Measurements from ENCODE around the gene GRIK4. TPM values are rescaled to one million over a fixed set of nuclear protein-coding genes. Genes with fewer than 3 reads are reported as not detected.

Gene GRIK4
- total RNA-seq, 2 experiments from 2014 or later, result not detected

DNA sequence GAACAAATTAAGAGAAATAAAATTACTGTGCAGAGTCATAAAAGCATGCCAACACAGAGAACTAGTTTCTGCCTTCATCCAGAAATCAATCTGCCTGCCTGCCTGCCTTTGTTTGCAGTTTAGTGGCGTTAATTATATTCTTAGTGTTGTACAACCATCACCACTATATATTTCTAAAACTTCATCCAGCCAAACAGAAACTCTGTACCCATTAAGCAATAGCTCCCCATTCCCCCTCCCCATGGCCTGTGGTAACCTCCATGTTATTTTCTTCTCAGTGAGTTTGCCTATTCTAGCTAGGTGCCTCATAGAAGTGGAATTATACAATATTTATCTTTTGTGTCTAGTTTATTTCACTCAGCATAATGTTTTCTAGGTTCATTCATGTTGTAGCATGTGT, 329.1 kb downstream of the GRIK4 start:
- Histone ChIP-seq H3K36me3 (ENCODE audit: insufficient read depth, low read length) (no peaks in the 10 kb centered on the region), H3K27ac (ENCODE audit: low read depth in 1 of 2, low read length in 2 of 2) (no peak overlapping the region), H3K9me3 (ENCODE audit: control insufficient read depth in 1 of 2, insufficient read depth in 1 of 2, low read length in 2 of 2) (no peaks in the 10 kb centered on the region), H3K27me3 (ENCODE audit: control insufficient read depth in 1 of 2, insufficient read depth in 2 of 2, low read length in 2 of 2) (peaks cover 0 to 7% of the 10 kb centered on the region in 2 experiments), H3K4me1 (ENCODE audit: insufficient read depth, low read length) (no peaks in the 10 kb centered on the region), H3K4me3 (ENCODE audit: low read length) (no peak overlapping the region)
- Mint-ChIP-seq H3K27me3 (peaks cover 15% of the 10 kb centered on the region), H3K9me3 (no peaks in the 10 kb centered on the region), H3K4me3 (no peak overlapping the region), H3K4me1 (ENCODE audit: low read depth) (no peaks in the 10 kb centered on the region), H3K27ac (no peak overlapping the region), H3K36me3 (ENCODE audit: low read depth) (no peaks in the 10 kb centered on the region)
- ChIA-PET POLR2A (no interaction called here), CTCF (no interaction called here)
- intact Hi-C loops (cut with DNase I, micrococcal nuclease), result no loop called here
- no peak for TF ChIP-seq CTCF (IDR thresholded peaks at IDR 0.05)
- ATAC-seq (ENCODE audit: poor library complexity) (no peak), DNase-seq (no peak)

- Mint-ChIP-seq H3K9me3 (no peaks in the 10 kb centered on the region), H3K4me1 (ENCODE audit: low read depth) (no peaks in the 10 kb centered on the region), H3K36me3 (ENCODE audit: low read depth) (no peaks in the 10 kb centered on the region), H3K4me3 (no peak overlapping the region), H3K27me3 (peaks cover 12% of the 10 kb centered on the region), H3K27ac (no peak overlapping the region)
- H3K9me3 ChIP-seq (ENCODE audit: control insufficient read depth in 1 of 2, insufficient read depth in 1 of 2, low read length in 2 of 2), result no peaks in the 10 kb centered on the region
- CTCF ChIA-PET, result no interaction called here
- TF ChIP-seq CTCF (IDR thresholded peaks at IDR 0.05), result no peak
- intact Hi-C loops (cut with DNase I, micrococcal nuclease), result no loop called here
- peaks cover 0 to 7% of the 10 kb centered on the region in 2 experiments for H3K27me3 ChIP-seq (ENCODE audit: control insufficient read depth in 1 of 2, insufficient read depth in 2 of 2, low read length in 2 of 2)
- no peaks in the 10 kb centered on the region for H3K4me1 ChIP-seq (ENCODE audit: insufficient read depth, low read length)
- no peaks in the 10 kb centered on the region for H3K36me3 ChIP-seq (ENCODE audit: insufficient read depth, low read length)
- DNase-seq (no peak), ATAC-seq (ENCODE audit: poor library complexity) (no peak)
- POLR2A ChIA-PET, result no interaction called here
- no peak overlapping the region for H3K27ac ChIP-seq (ENCODE audit: low read depth in 1 of 2, low read length in 2 of 2)
- H3K4me3 ChIP-seq (ENCODE audit: low read length), result no peak overlapping the region
Observed at GRCh38 chr11:120841074-120841473, 329.5 kb downstream of the GRIK4 start.

DNA sequence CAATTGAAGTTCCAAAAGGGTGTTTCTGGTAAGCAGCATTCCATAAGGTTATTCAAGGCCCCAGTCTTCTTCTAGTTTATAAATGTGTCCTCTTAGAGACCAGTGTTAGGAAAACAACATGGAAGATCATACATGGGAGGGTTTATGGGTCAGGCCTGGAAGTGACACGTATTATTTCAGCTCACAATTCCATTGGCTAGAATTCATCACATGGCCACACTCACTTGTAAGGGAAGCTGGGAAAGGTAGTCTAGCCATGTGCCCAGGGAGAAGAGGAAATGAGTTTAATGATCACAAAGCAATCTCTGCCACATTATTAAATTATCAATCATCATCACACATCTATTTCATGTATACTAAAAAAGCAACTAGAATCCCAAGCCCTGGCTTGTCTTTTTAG, 330.6 kb downstream of the GRIK4 start:
- Histone ChIP-seq H3K4me1 (ENCODE audit: insufficient read depth, low read length) (no peaks in the 10 kb centered on the region), H3K27me3 (ENCODE audit: control insufficient read depth in 1 of 2, insufficient read depth in 2 of 2, low read length in 2 of 2) (peaks cover 0 to 7% of the 10 kb centered on the region in 2 experiments), H3K27ac (ENCODE audit: low read depth in 1 of 2, low read length in 2 of 2) (no peak overlapping the region), H3K4me3 (ENCODE audit: low read length) (no peak overlapping the region), H3K9me3 (ENCODE audit: control insufficient read depth in 1 of 2, insufficient read depth in 1 of 2, low read length in 2 of 2) (no peaks in the 10 kb centered on the region), H3K36me3 (ENCODE audit: insufficient read depth, low read length) (no peaks in the 10 kb centered on the region)
- Mint-ChIP-seq H3K36me3 (ENCODE audit: low read depth) (no peaks in the 10 kb centered on the region), H3K4me3 (no peak overlapping the region), H3K9me3 (no peaks in the 10 kb centered on the region), H3K4me1 (ENCODE audit: low read depth) (no peaks in the 10 kb centered on the region), H3K27ac (no peak overlapping the region), H3K27me3 (peaks cover 14% of the 10 kb centered on the region)
- ChIA-PET CTCF (no interaction called here), POLR2A (no interaction called here)
- no peak for DNase-seq
- no peak for ATAC-seq (ENCODE audit: poor library complexity)
- no peak for TF ChIP-seq CTCF (IDR thresholded peaks at IDR 0.05)
- intact Hi-C loops (cut with DNase I, micrococcal nuclease), result no loop called here

Data from CD4-positive, alpha-beta T cell (primary cell).